Measurements from ENCODE around the gene CTSL. TPM values are rescaled to one million over a fixed set of nuclear protein-coding genes. Genes with fewer than 3 reads are reported as not detected.

CTSL gene
- total RNA-seq, 2 donors from 2014 or later, result 94.5 to 274 TPM

DNA sequence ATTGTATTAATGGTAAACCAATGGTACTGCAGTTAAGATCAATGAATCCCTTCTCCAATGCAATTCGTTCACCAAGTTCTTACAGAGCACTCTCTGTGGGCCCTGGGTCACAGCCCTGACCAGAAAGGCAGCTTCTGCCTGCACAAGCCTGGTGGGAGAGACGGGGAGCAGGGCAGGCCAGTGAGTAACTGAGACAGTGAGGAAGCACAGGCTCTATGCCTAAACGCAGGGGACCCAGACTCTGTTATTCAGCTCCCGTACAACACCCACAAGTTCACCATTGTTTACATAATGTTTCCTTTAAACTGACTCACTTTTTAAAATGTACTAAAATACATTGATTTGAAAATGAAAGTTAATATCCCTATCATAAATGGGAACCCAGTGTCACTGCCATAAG is 40.5 kb upstream of the CTSL start:
- no peak overlapping the region for H3K4me3 ChIP-seq
- no peaks in the 10 kb centered on the region for H3K27me3 ChIP-seq (replicated peaks; ENCODE audit: insufficient read depth)
- TF ChIP-seq, protein P1, sequence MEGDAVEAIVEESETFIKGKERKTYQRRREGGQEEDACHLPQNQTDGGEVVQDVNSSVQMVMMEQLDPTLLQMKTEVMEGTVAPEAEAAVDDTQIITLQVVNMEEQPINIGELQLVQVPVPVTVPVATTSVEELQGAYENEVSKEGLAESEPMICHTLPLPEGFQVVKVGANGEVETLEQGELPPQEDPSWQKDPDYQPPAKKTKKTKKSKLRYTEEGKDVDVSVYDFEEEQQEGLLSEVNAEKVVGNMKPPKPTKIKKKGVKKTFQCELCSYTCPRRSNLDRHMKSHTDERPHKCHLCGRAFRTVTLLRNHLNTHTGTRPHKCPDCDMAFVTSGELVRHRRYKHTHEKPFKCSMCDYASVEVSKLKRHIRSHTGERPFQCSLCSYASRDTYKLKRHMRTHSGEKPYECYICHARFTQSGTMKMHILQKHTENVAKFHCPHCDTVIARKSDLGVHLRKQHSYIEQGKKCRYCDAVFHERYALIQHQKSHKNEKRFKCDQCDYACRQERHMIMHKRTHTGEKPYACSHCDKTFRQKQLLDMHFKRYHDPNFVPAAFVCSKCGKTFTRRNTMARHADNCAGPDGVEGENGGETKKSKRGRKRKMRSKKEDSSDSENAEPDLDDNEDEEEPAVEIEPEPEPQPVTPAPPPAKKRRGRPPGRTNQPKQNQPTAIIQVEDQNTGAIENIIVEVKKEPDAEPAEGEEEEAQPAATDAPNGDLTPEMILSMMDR (IDR thresholded peaks at IDR 0.05), result no peak
- peaks cover 7% of the 10 kb centered on the region for H3K36me3 ChIP-seq
- ATAC-seq (ENCODE audit: insufficient number of reproducible peaks, low FRiP score, low read depth), result no peak
- no peaks in the 10 kb centered on the region for H3K4me1 ChIP-seq (ENCODE audit: control insufficient read depth in 1 of 2, low read depth in 2 of 2)
- H3K27ac ChIP-seq, result no peak overlapping the region
- no peak for DNase-seq (ENCODE audit: low spot score)
- no peaks in the 10 kb centered on the region for H3K9me3 ChIP-seq

GRCh38 chr9:87685871-87686519 is 39.9 kb upstream of the CTSL start:
- Histone ChIP-seq H3K4me1 (ENCODE audit: control insufficient read depth in 1 of 2, low read depth in 2 of 2) (no peaks in the 10 kb centered on the region), H3K36me3 (peaks cover 7% of the 10 kb centered on the region), H3K4me3 (no peak overlapping the region), H3K9me3 (no peaks in the 10 kb centered on the region), H3K27ac (no peak overlapping the region), H3K27me3 (replicated peaks; ENCODE audit: insufficient read depth) (no peaks in the 10 kb centered on the region)
- DNase-seq (ENCODE audit: low spot score), result no peak
- TF ChIP-seq, protein P1 (IDR thresholded peaks at IDR 0.05), result no peak
- no peak for ATAC-seq (ENCODE audit: insufficient number of reproducible peaks, low FRiP score, low read depth)

GRCh38 chr9:87686520-87687090 is 39.3 kb upstream of the CTSL start:
- ATAC-seq (ENCODE audit: insufficient number of reproducible peaks, low FRiP score, low read depth), result no peak
- no peaks in the 10 kb centered on the region for H3K27me3 ChIP-seq (replicated peaks; ENCODE audit: insufficient read depth)
- H3K4me1 ChIP-seq (ENCODE audit: control insufficient read depth in 1 of 2, low read depth in 2 of 2), result no peaks in the 10 kb centered on the region
- no peak for DNase-seq (ENCODE audit: low spot score)
- H3K9me3 ChIP-seq, result no peaks in the 10 kb centered on the region
- no peak overlapping the region for H3K4me3 ChIP-seq
- H3K36me3 ChIP-seq, result peaks cover 6% of the 10 kb centered on the region
- TF ChIP-seq, protein P1 (IDR thresholded peaks at IDR 0.05), result no peak
- H3K27ac ChIP-seq, result no peak overlapping the region

- DNase-seq (ENCODE audit: low spot score) (no peak), ATAC-seq (ENCODE audit: insufficient number of reproducible peaks, low FRiP score, low read depth) (no peak)
- H3K36me3 ChIP-seq, result no peaks in the 10 kb centered on the region
- H3K4me1 ChIP-seq (ENCODE audit: control insufficient read depth in 1 of 2, low read depth in 2 of 2), result no peaks in the 10 kb centered on the region
- H3K4me3 ChIP-seq, result no peak overlapping the region
- TF ChIP-seq, protein P1 (IDR thresholded peaks at IDR 0.05), result no peak
- H3K27me3 ChIP-seq (replicated peaks; ENCODE audit: insufficient read depth), result no peaks in the 10 kb centered on the region
- H3K9me3 ChIP-seq, result no peaks in the 10 kb centered on the region
- no peak overlapping the region for H3K27ac ChIP-seq
These were observed 38.7 kb upstream of the CTSL start for GRCh38 chr9:87687207-87687606.

- TF ChIP-seq, protein P1 (IDR thresholded peaks at IDR 0.05), result no peak
- no peaks in the 10 kb centered on the region for H3K27me3 ChIP-seq (replicated peaks; ENCODE audit: insufficient read depth)
- H3K4me1 ChIP-seq (ENCODE audit: control insufficient read depth in 1 of 2, low read depth in 2 of 2), result no peaks in the 10 kb centered on the region
- H3K27ac ChIP-seq, result no peak overlapping the region
- DNase-seq (ENCODE audit: low spot score) (no peak), ATAC-seq (ENCODE audit: insufficient number of reproducible peaks, low FRiP score, low read depth) (no peak)
- H3K4me3 ChIP-seq, result no peak overlapping the region
- H3K9me3 ChIP-seq, result no peaks in the 10 kb centered on the region
- no peaks in the 10 kb centered on the region for H3K36me3 ChIP-seq
These were observed 31.6 kb upstream of the CTSL start for GRCh38 chr9:87694236-87694755.

Measured in thoracic aorta (tissue), 2 donors.